ENCODE data around the gene PLK5. TPM values are rescaled to one million over a fixed set of nuclear protein-coding genes. Genes with fewer than 3 reads are reported as not detected.

Gene PLK5
- total and polyA plus RNA-seq, 4 donors, result 0.03 TPM; not detected in 3

DNA sequence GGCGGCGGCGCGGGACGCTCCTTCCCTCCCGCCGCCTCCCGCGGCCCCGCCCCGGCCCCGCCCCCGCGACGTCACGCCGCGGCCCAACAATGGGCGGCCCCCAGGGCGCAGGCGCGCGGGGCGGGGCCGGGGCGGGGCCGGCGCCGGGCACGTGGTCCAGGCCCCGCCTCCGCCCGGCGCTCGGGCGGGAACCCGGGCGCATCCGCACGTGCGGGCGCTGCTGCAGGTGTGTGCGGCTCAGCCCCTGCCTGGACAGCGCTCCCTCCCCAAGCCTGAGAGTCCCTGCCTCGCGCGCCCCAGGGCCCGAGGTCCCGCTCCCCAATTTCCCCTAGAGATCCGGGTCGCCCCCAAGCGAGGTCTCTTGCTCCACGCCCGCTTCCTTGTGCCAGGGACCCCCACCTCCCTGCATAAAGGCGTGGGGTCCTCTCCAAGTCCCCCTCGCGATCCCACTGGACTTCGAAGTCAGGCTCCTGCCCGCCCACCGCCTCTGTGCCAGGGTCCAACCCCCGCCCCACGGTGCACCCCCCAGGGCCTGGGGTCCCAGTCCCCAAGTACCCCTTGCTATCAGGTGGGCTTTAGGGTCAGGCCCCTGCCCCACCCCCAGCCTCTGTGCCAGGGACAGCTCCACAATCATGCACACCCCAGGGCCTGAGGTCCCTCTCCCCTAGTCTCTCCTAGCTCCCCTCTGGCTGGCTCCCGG is 44.6 kb downstream of the PLK5 start, which contains the start of gene MEX3D (continued):
- TF ChIP-seq REST (IDR thresholded peaks at IDR 0.05), result no peak

GRCh38 chr19:1569997-1570396 is 46.1 kb downstream of the PLK5 start:
- no peaks in the 10 kb centered on the region for H3K36me3 ChIP-seq (ENCODE audit: control insufficient read depth in 4 of 4, insufficient read depth in 3 of 4, low read depth in 1 of 4, low read length in 3 of 4)
- H3K27ac ChIP-seq (ENCODE audit: low read depth in 1 of 2, low read length in 2 of 2), result no peak overlapping the region
- H3K4me1 ChIP-seq (ENCODE audit: control insufficient read depth in 4 of 4, insufficient read depth in 4 of 4, low read length in 3 of 4), result peaks cover 0 to 12% (median 8%) of the 10 kb centered on the region in 4 donors
- TF ChIP-seq, protein P1, sequence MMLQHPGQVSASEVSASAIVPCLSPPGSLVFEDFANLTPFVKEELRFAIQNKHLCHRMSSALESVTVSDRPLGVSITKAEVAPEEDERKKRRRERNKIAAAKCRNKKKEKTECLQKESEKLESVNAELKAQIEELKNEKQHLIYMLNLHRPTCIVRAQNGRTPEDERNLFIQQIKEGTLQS (IDR thresholded peaks at IDR 0.05), result no peak
- TF ChIP-seq MAX (IDR thresholded peaks at IDR 0.05) (no peak), YY1 (IDR thresholded peaks at IDR 0.05) (no peak), SP1 (IDR thresholded peaks at IDR 0.05) (no peak), FOXA2 (IDR thresholded peaks at IDR 0.05) (no peak), GABPA (IDR thresholded peaks at IDR 0.05 in 1 of 2, conservative IDR thresholded peaks at IDR 0.05 in 1 of 2) (no peak), RAD21 (IDR thresholded peaks at IDR 0.05) (no peak), RXRA (IDR thresholded peaks at IDR 0.05) (no peak), TAF1 (conservative IDR thresholded peaks at IDR 0.05) (no peak), HNF4A (conservative IDR thresholded peaks at IDR 0.05) (no peak), REST (IDR thresholded peaks at IDR 0.05) (no peak), ZBTB33 (IDR thresholded peaks at IDR 0.05) (no peak), EGR1 (IDR thresholded peaks at IDR 0.05; ENCODE audit: low read depth in 2 of 2) (no peak)
- TF ChIP-seq, protein P2, sequence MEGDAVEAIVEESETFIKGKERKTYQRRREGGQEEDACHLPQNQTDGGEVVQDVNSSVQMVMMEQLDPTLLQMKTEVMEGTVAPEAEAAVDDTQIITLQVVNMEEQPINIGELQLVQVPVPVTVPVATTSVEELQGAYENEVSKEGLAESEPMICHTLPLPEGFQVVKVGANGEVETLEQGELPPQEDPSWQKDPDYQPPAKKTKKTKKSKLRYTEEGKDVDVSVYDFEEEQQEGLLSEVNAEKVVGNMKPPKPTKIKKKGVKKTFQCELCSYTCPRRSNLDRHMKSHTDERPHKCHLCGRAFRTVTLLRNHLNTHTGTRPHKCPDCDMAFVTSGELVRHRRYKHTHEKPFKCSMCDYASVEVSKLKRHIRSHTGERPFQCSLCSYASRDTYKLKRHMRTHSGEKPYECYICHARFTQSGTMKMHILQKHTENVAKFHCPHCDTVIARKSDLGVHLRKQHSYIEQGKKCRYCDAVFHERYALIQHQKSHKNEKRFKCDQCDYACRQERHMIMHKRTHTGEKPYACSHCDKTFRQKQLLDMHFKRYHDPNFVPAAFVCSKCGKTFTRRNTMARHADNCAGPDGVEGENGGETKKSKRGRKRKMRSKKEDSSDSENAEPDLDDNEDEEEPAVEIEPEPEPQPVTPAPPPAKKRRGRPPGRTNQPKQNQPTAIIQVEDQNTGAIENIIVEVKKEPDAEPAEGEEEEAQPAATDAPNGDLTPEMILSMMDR (IDR thresholded peaks at IDR 0.05; ENCODE audit: low read depth, low read length, missing input control), result no peak
- no peaks in the 10 kb centered on the region for H3K9me3 ChIP-seq (ENCODE audit: control insufficient read depth in 4 of 4, low read length in 3 of 4)
- 81% methylated on average over 4 of the region's 4 CpGs for WGBS
- no peaks in the 10 kb centered on the region for H3K27me3 ChIP-seq (ENCODE audit: control insufficient read depth in 4 of 4, insufficient read depth in 4 of 4, low read length in 3 of 4)
- DNase-seq (ENCODE audit: low spot score), result no peak
- H3K4me3 ChIP-seq (ENCODE audit: low read depth in 1 of 3, low read length in 3 of 3), result no peak overlapping the region
- H3K9ac ChIP-seq (ENCODE audit: low read depth in 1 of 2, low read length in 2 of 2), result no peak overlapping the region
